Gastroesophageal sphincter (tissue), 4 donors: ENCODE measurements around the gene TGFBR2. TPM values are rescaled to one million over a fixed set of nuclear protein-coding genes. Genes with fewer than 3 reads are reported as not detected.

Source experiments
- ATAC-seq: fragments of 150-250 bp; one replicate; pipeline ENCODE4 v1.9.1; 2016; ENCODE audit warnings: mild to moderate bottlenecking, moderate library complexity
- H3K27ac ChIP-seq, 4 donors: fragments of 200-600 bp; sonication (generic) in 3 of 4; 1 replicate in 3 of 4; 2 replicates in 1 of 4; pipeline ENCODE4 v1.5.1; 2016 to 2019
- H3K27me3 ChIP-seq: fragments of 200-600 bp; sonication (generic); one replicate; pipeline ENCODE4 v1.5.1; 2019
- H3K36me3 ChIP-seq, 2 donors: fragments of 200-600 bp; sonication (generic); one replicate each; pipeline ENCODE4 v1.5.1; 2019; ENCODE audit warnings: control low read depth in 1 of 2
- H3K4me1 ChIP-seq, 3 donors: fragments of 200-600 bp; sonication (generic); 1 replicate in 2 of 3; 2 replicates in 1 of 3; pipeline ENCODE4 v1.5.1; 2016 to 2019; ENCODE audit warnings: control low read depth in 2 of 3
- H3K4me3 ChIP-seq, 2 donors: fragments of 200-600 bp; sonication (generic); one replicate each; pipeline ENCODE4 v1.5.1; 2019; ENCODE audit warnings: mild to moderate bottlenecking in 1 of 2, moderate library complexity in 1 of 2
- H3K9me3 ChIP-seq, 3 donors: fragments of 200-600 bp; sonication (generic); one replicate each; pipeline ENCODE4 v1.5.1; 2017 to 2019; ENCODE audit warnings: control low read depth in 2 of 3
- EP300 ChIP-seq: sonication (generic); formaldehyde crosslinking; IDR thresholded peaks from one replicate; pipeline ENCODE4 v1.6.1; 2017; ENCODE audit warnings: antibody characterized with exemption, mild to moderate bottlenecking
- POLR2A ChIP-seq, 2 donors: fragments of 450-650 bp; IDR thresholded peaks; one replicate each; pipeline ENCODE4 v1.6.1; 2017; ENCODE audit warnings: antibody characterized with exemption in 2 of 2, mild to moderate bottlenecking in 2 of 2, moderate library complexity in 1 of 2
- POLR2AphosphoS5 ChIP-seq: sonication (generic); formaldehyde crosslinking; IDR thresholded peaks from one replicate; pipeline ENCODE4 v1.6.1; 2017; ENCODE audit warnings: antibody characterized with exemption
- WGBS, 2 donors: methylation state at CpG; one replicate each; pipeline ENCODE4 v1.1.5; 2018; ENCODE audit warnings: low coverage in 1 of 2; 5-methylcytosine and 5-hydroxymethylcytosine counted together
- total RNA-seq, 4 donors: library from RNA; depleted of rRNA; stranded (reverse); fragments of >200 nt; gene quantifications; one replicate each; pipeline ENCODE4 v1.1.0, GENCODE V29; 2016
- TF ChIP-seq, protein P1 (sequence below), 4 experiments: fragments of 200-600 bp in 2 of 4; fragments of 450-650 bp in 2 of 4; sonication (generic) in 1 of 4; IDR thresholded peaks; one replicate each; pipeline ENCODE4 v1.5.1; 2017 to 2019; ENCODE audit warnings: antibody characterized with exemption in 4 of 4, mild to moderate bottlenecking in 2 of 4, moderate library complexity in 2 of 4

The TGFBR2 gene
- total RNA-seq, 4 donors from 2014 or later = 174 to 297 (median 231) TPM

DNA sequence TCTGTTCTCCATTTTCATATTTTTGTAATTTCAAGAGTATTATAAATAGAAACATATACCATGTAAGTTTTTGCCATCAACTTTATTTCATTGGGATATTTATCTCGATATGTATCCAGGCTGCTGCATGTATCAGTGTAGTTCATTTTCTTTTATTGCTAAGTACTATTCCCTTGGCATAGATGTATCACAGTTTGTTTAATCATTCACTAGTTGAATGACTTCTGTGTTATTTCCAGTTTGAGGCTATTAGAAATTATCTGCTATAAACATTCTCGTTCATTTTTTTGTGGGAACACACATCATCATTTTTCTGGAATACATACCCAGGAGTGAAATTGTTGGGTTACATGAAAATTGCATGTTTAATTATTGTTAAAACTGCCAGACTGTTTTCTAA lies 18.5 kb upstream of the TGFBR2 start:
- TF ChIP-seq POLR2A (IDR thresholded peaks at IDR 0.05) = no peak
- no peak for TF ChIP-seq POLR2AphosphoS5
- TF ChIP-seq EP300 = no peak
- TF ChIP-seq, protein P1, sequence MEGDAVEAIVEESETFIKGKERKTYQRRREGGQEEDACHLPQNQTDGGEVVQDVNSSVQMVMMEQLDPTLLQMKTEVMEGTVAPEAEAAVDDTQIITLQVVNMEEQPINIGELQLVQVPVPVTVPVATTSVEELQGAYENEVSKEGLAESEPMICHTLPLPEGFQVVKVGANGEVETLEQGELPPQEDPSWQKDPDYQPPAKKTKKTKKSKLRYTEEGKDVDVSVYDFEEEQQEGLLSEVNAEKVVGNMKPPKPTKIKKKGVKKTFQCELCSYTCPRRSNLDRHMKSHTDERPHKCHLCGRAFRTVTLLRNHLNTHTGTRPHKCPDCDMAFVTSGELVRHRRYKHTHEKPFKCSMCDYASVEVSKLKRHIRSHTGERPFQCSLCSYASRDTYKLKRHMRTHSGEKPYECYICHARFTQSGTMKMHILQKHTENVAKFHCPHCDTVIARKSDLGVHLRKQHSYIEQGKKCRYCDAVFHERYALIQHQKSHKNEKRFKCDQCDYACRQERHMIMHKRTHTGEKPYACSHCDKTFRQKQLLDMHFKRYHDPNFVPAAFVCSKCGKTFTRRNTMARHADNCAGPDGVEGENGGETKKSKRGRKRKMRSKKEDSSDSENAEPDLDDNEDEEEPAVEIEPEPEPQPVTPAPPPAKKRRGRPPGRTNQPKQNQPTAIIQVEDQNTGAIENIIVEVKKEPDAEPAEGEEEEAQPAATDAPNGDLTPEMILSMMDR (IDR thresholded peaks at IDR 0.05) = no peak
- WGBS, 2 donors = 75 to 88% methylated on average over 2 of the region's 2 CpGs
- H3K27ac ChIP-seq = no peak overlapping the region
- H3K36me3 ChIP-seq = no peaks in the 10 kb centered on the region
- no peaks in the 10 kb centered on the region for H3K4me1 ChIP-seq
- H3K27me3 ChIP-seq = no peaks in the 10 kb centered on the region
- H3K9me3 ChIP-seq = no peaks in the 10 kb centered on the region
- ATAC-seq = no peak
- H3K4me3 ChIP-seq = no peak overlapping the region

DNA sequence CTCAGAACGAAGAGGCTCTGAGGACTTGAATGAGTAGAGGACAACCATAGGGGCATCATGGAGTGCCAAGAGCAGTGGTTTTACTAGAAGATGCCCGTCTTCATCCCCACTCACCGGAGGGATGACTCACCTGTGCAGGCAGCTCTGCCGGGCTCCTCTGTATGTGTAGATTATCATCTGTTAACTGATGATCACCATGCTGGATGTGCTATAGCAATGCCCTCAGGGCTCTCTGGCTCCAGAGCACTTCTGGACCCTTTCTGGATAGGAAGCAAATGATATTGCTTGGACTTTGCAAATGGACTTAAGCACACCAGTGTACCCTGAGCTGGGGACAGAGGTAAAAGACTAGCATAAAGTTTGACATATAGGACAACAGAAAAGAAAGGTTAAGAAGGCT lies 10.2 kb upstream of the TGFBR2 start:
- no peaks in the 10 kb centered on the region for H3K27me3 ChIP-seq

DNA sequence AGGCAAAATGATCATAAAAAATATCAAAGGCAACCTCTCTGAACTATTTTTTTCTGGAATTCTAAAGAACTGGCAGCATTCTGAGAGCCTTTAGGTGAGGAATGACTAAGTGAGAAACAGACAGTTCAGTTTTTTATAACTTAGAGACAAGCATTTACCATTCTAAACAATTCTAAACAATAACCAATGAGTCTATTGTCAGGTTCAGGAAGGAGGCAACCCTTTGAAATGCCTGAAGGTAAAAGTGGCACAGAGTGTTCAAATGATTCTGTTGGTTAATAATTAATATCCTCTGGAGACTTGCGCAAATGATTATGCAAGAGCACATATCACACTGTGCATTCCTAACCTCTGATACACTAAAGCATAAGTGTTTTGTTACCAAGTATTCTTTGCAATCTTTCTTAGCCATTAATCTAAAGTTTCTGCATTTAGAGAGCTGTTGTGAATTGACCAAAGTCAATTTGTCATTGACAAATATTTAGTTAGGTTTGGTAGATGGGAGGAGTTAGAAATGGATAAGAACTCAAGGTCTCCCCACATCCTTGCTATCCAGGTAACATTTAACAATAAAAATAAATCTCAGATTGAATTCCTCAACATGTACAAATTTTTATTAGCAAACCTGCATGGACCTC lies 9.2 kb upstream of the TGFBR2 start:
- no peaks in the 10 kb centered on the region for H3K27me3 ChIP-seq
- peak; percentile 92 for ATAC-seq
- H3K9me3 ChIP-seq = no peaks in the 10 kb centered on the region
- peak overlapping the region in 3 of 4 donors; percentile 5 to 48 (median 44) for H3K27ac ChIP-seq
- H3K4me3 ChIP-seq = no peak overlapping the region
- H3K4me1 ChIP-seq = peaks cover 0 to 13% (median 4%) of the 10 kb centered on the region in 3 donors
- H3K36me3 ChIP-seq = no peaks in the 10 kb centered on the region
- 67 to 69% methylated on average over 1 of the region's 1 CpG for WGBS, 2 donors
- TF ChIP-seq EP300 (no peak), POLR2AphosphoS5 (peak; percentile 73)

More for the DNA sequence above, 10.2 kb upstream of the TGFBR2 start:
- no peaks in the 10 kb centered on the region for H3K9me3 ChIP-seq
- ATAC-seq = no peak
- WGBS, 2 donors = 96 to 100% methylated on average over 1 to 3 of the region's 4 CpGs
- H3K4me3 ChIP-seq = no peak overlapping the region
- TF ChIP-seq POLR2A (IDR thresholded peaks at IDR 0.05) (no peak), EP300 (no peak), POLR2AphosphoS5 (no peak)
- TF ChIP-seq, protein P1 (IDR thresholded peaks at IDR 0.05) = no peak
- H3K36me3 ChIP-seq = no peaks in the 10 kb centered on the region
- H3K27ac ChIP-seq = no peak overlapping the region
- peaks cover 0 to 13% (median 4%) of the 10 kb centered on the region in 3 donors for H3K4me1 ChIP-seq

DNA sequence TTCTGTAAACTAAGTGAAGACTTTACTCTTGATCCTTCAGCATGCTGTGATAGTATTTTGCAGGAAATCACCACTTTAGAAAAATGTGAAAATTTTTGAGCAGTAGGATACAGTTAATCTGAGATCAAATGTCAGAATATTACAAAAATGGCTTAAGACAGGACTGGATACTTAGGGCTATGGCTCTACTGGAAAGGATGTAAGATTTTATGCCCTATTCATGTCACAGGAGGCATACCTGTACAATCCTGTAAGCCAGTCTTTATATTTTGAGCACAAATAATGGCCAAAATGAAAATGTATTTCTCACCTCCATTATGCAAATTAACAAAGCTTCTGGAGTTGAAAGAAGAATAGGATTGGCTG lies 8.6 kb upstream of the TGFBR2 start:
- TF ChIP-seq POLR2A (IDR thresholded peaks at IDR 0.05) (no peak), EP300 (no peak), POLR2AphosphoS5 (no peak)
- TF ChIP-seq, protein P1 (IDR thresholded peaks at IDR 0.05) = no peak
- Histone ChIP-seq H3K27me3 (no peaks in the 10 kb centered on the region), H3K36me3 (no peaks in the 10 kb centered on the region), H3K4me3 (no peak overlapping the region), H3K27ac (peak overlapping the region in 2 of 4 donors; percentile 5 to 44), H3K9me3 (no peaks in the 10 kb centered on the region), H3K4me1 (peaks cover 0 to 13% (median 4%) of the 10 kb centered on the region in 3 donors)
- ATAC-seq = no peak

DNA sequence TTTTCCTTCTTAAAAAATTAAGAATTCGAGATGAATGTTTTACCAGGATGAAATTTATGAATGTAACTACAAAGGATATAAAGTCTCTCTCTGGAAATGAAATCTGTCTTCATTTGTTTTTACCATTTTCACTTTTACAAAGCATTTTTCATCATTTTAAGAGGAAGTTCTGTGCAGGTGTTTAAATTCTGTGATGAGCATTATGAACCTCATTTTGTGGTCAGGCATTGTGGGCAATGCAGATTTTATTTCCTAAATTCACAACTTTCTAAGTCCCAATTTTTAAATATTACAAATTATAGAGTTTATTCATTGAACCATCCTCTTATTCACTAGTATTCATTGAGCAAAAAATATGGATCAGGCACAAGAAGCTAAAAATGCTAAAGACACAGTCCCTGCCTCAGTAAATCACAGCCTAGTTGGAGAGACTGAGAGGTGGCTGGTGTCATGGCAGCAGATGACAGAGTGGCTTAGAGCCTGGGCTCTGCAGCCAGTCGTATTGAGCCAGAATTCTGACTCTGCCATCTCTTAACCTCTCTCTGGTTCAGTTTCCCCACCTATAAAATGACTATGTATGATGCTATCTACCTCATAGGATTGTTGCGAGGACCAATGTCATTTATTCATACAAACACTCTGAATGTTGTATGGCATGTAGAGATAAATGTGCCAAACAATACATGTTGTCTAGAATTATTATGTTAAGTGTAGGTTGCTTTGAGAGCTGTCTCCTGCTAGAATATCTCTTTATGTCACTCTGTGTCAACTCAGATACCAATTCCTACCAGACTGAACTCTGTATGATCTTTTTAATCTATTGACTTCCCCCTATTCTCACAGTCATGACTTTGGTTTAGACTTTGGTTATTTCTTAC lies 7.5 kb upstream of the TGFBR2 start:
- Histone ChIP-seq H3K36me3 (no peaks in the 10 kb centered on the region), H3K27ac (no peak overlapping the region), H3K4me1 (peaks cover 0 to 13% (median 4%) of the 10 kb centered on the region in 3 donors), H3K4me3 (no peak overlapping the region), H3K27me3 (no peaks in the 10 kb centered on the region), H3K9me3 (no peaks in the 10 kb centered on the region)
- ATAC-seq = no peak
- TF ChIP-seq, protein P1 (IDR thresholded peaks at IDR 0.05) = no peak
- WGBS, 2 donors = 88 to 92% methylated on average over 3 of the region's 3 CpGs
